SK-N-MC (cell line): Measurements from ENCODE around the gene PELI1.
"Not testable (repeated sequence)": the region's sequence is repeated elsewhere in the genome, so short reads cannot be mapped to it uniquely, and the experiment has no call there.

Experiments
- DNase-seq: peaks from one replicate; pipeline ENCODE4 v3.0.0-alpha.2; 2011; ENCODE audit warnings: low read depth, low spot score
- H3K27ac ChIP-seq: fragments of 200-600 bp; sonication (generic); 2 replicates; pipeline ENCODE4 v1.5.1; 2016; ENCODE audit warnings: mixed run types
- H3K36me3 ChIP-seq: fragments of 200-600 bp; sonication (generic); 2 replicates; pipeline ENCODE4 v1.6.1; 2017; ENCODE audit warnings: antibody characterized with exemption, low read length, mixed read lengths; ENCODE audit not compliant: insufficient read depth
- H3K4me3 ChIP-seq: fragments of 200-600 bp; sonication (generic); 2 replicates; pipeline ENCODE4 v1.5.1; 2016
- H3K9ac ChIP-seq: fragments of 200-600 bp; sonication (generic); 2 replicates; pipeline ENCODE4 v1.8.0; 2017; ENCODE audit warnings: mixed run types, mixed read lengths; ENCODE audit not compliant: insufficient read length
- H3K9me3 ChIP-seq: fragments of 200-600 bp; sonication (generic); 2 replicates; pipeline ENCODE4 v1.6.1; 2017; ENCODE audit warnings: low read depth, mild to moderate bottlenecking, antibody characterized with exemption, low read length, moderate library complexity, mixed read lengths
- EZH2 ChIP-seq: fragments of 200-600 bp; sonication (generic); IDR thresholded peaks from one replicate; pipeline ENCODE4 v1.6.1; 2017; ENCODE audit warnings: antibody characterized with exemption
- FOXP2 ChIP-seq: optimal IDR thresholded peaks from 2 replicates; pipeline ENCODE3; 2011; ENCODE audit warnings: mild to moderate bottlenecking, moderate library complexity; ENCODE audit not compliant: insufficient read depth; ENCODE audit errors: extremely low read length, control extremely low read depth
- POLR2AphosphoS5 ChIP-seq: IDR thresholded peaks from 2 replicates; pipeline ENCODE4 v1.6.1; 2012; ENCODE audit warnings: mild to moderate bottlenecking, low read depth, low read length, borderline replicate concordance

PELI1 gene

GRCh38 chr2:64094663-64095382 is 49.4 kb downstream of the PELI1 start:
- Histone ChIP-seq H3K36me3 (peaks cover 26% of the 10 kb centered on the region), H3K9me3 (no peaks in the 10 kb centered on the region), H3K27ac (no peak overlapping the region), H3K4me3 (no peak overlapping the region), H3K9ac (no peak overlapping the region)
- DNase-seq, result no peak
- TF ChIP-seq POLR2AphosphoS5 (no peak), EZH2 (no peak), FOXP2 (no peak)

GRCh38 chr2:64093341-64093740 is 50.9 kb downstream of the PELI1 start:
- H3K36me3 ChIP-seq, result peaks cover 26% of the 10 kb centered on the region
- no peak overlapping the region for H3K4me3 ChIP-seq
- no peak overlapping the region for H3K9ac ChIP-seq
- H3K9me3 ChIP-seq, result no peaks in the 10 kb centered on the region
- TF ChIP-seq FOXP2 (no peak), POLR2AphosphoS5 (no peak), EZH2 (no peak)
- no peak for DNase-seq
- no peak overlapping the region for H3K27ac ChIP-seq

- no peak overlapping the region for H3K4me3 ChIP-seq
- no peak overlapping the region for H3K27ac ChIP-seq
- TF ChIP-seq POLR2AphosphoS5, result no peak
- DNase-seq, result no peak
- H3K36me3 ChIP-seq, result peaks cover 26% of the 10 kb centered on the region
- H3K9ac ChIP-seq, result no peak overlapping the region
- no peaks in the 10 kb centered on the region for H3K9me3 ChIP-seq
Observed at GRCh38 chr2:64092502-64092901, 51.7 kb downstream of the PELI1 start.

- no peaks in the 10 kb centered on the region for H3K9me3 ChIP-seq
- H3K27ac ChIP-seq, result no peak overlapping the region
- DNase-seq, result no peak
- no peak overlapping the region for H3K4me3 ChIP-seq
- no peak for TF ChIP-seq EZH2
- TF ChIP-seq FOXP2, result no peak
- no peak for TF ChIP-seq POLR2AphosphoS5
- H3K36me3 ChIP-seq, result peaks cover 10% of the 10 kb centered on the region
- no peak overlapping the region for H3K9ac ChIP-seq
Observed at GRCh38 chr2:64090264-64090663, 54.0 kb downstream of the PELI1 start.

GRCh38 chr2:64086347-64087082 is 57.7 kb downstream of the PELI1 start:
- Histone ChIP-seq H3K27ac (no peak overlapping the region), H3K9ac (no peak overlapping the region), H3K36me3 (no peaks in the 10 kb centered on the region), H3K4me3 (no peak overlapping the region), H3K9me3 (no peaks in the 10 kb centered on the region)
- TF ChIP-seq FOXP2 (no peak), POLR2AphosphoS5 (no peak), EZH2 (no peak)
- DNase-seq, result no peak

GRCh38 chr2:64085936-64086335 is 58.3 kb downstream of the PELI1 start:
- Histone ChIP-seq H3K9ac (no peak overlapping the region), H3K27ac (no peak overlapping the region), H3K36me3 (no peaks in the 10 kb centered on the region), H3K4me3 (no peak overlapping the region), H3K9me3 (no peaks in the 10 kb centered on the region)
- no peak for TF ChIP-seq FOXP2
- no peak for TF ChIP-seq EZH2
- TF ChIP-seq POLR2AphosphoS5, result no peak
- DNase-seq, result no peak

- Histone ChIP-seq H3K4me3 (no peak overlapping the region), H3K36me3 (no peaks in the 10 kb centered on the region), H3K9ac (no peak overlapping the region), H3K9me3 (no peaks in the 10 kb centered on the region), H3K27ac (no peak overlapping the region)
- DNase-seq, result no peak
- no peak for TF ChIP-seq POLR2AphosphoS5
- no peak for TF ChIP-seq FOXP2
- no peak for TF ChIP-seq EZH2
Observed at GRCh38 chr2:64081046-64081445, 63.2 kb downstream of the PELI1 start.

- DNase-seq, result no peak
- TF ChIP-seq FOXP2 (no peak), EZH2 (no peak), POLR2AphosphoS5 (no peak)
- H3K27ac ChIP-seq, result no peak overlapping the region
- H3K4me3 ChIP-seq, result no peak overlapping the region
- H3K9me3 ChIP-seq, result no peaks in the 10 kb centered on the region
- H3K36me3 ChIP-seq, result no peaks in the 10 kb centered on the region
- H3K9ac ChIP-seq, result no peak overlapping the region
Observed at GRCh38 chr2:64080179-64080578, 64.0 kb downstream of the PELI1 start.

GRCh38 chr2:64079688-64080087 is 64.5 kb downstream of the PELI1 start:
- not testable (repeated sequence) for H3K27ac ChIP-seq, H3K9ac ChIP-seq, H3K4me3 ChIP-seq, H3K36me3 ChIP-seq, DNase-seq, H3K9me3 ChIP-seq

GRCh38 chr2:64076828-64077227 is 67.4 kb downstream of the PELI1 start:
- not testable (repeated sequence) for DNase-seq, H3K4me3 ChIP-seq, H3K36me3 ChIP-seq, H3K9ac ChIP-seq, H3K9me3 ChIP-seq, H3K27ac ChIP-seq

GRCh38 chr2:64074616-64075015 is 69.6 kb downstream of the PELI1 start:
- H3K4me3 ChIP-seq, H3K9me3 ChIP-seq, H3K36me3 ChIP-seq, H3K27ac ChIP-seq, DNase-seq, H3K9ac ChIP-seq: not testable (repeated sequence)
